PC-9 (cell line): ENCODE data around the gene SLC52A3. TPM values are rescaled to one million over a fixed set of nuclear protein-coding genes. Genes with fewer than 3 reads are reported as not detected.

Source experiments
- BruUV-seq: library from RNA; stranded (reverse); fragments of 400-500 nt; replicated peaks from 2 replicates; lab custom pipeline; 2021; lab: Mats Ljungman, UMichigan
- CTCF ChIA-PET: fragments of 300-600 bp; sonication (Branson Sonifier 250); formaldehyde crosslinking; loops from one replicate; lab custom pipeline; 2022; ENCODE audit warnings: antibody characterized with exemption; lab: Charles Lee
- POLR2A ChIA-PET: fragments of 300-600 bp; sonication (Branson Sonifier 250); formaldehyde crosslinking; loops from one replicate; lab custom pipeline; 2022; ENCODE audit warnings: antibody characterized with exemption; ENCODE audit not compliant: unreplicated experiment; lab: Charles Lee
- DNase-seq, 2 experiments: peaks; one replicate each; pipeline versions ENCODE4 v3.0.0 to v3.0.0-alpha.2; 2015 to 2022; ENCODE audit warnings: mixed read lengths in 1 of 2
- H2AFZ ChIP-seq: fragments of 200-600 bp; sonication (generic); 2 replicates; pipeline ENCODE4 v1.8.1; 2017; ENCODE audit warnings: antibody characterized with exemption
- H3F3A ChIP-seq: fragments of 200-600 bp; sonication (generic); 2 replicates; pipeline ENCODE4 v1.8.1; 2017; ENCODE audit warnings: antibody characterized with exemption, mild to moderate bottlenecking, low read depth; ENCODE audit not compliant: insufficient read depth
- H3K27ac ChIP-seq: fragments of 200-600 bp; sonication (generic); 2 replicates; pipeline ENCODE4 v1.6.1; 2016; ENCODE audit warnings: mixed run types
- H3K27me3 ChIP-seq: fragments of 200-600 bp; sonication (generic); 2 replicates; pipeline ENCODE4 v1.6.1; 2016; ENCODE audit warnings: low read depth, mixed run types; ENCODE audit not compliant: insufficient read depth
- H3K36me3 ChIP-seq: fragments of 200-600 bp; sonication (generic); 2 replicates; pipeline ENCODE4 v1.6.1; 2016; ENCODE audit warnings: low read depth, mixed run types
- H3K4me1 ChIP-seq: fragments of 200-600 bp; sonication (generic); replicated peaks from 2 replicates; pipeline ENCODE4 v1.6.1; 2016; ENCODE audit warnings: mixed run types; ENCODE audit not compliant: insufficient read depth
- H3K4me2 ChIP-seq: fragments of 200-600 bp; sonication (generic); 2 replicates; pipeline ENCODE4 v1.6.1; 2017; ENCODE audit warnings: mixed run types
- H3K4me3 ChIP-seq: fragments of 200-600 bp; sonication (generic); 2 replicates; pipeline ENCODE4 v1.6.1; 2016; ENCODE audit warnings: mixed run types
- H3K79me2 ChIP-seq: fragments of 200-600 bp; sonication (generic); 2 replicates; pipeline ENCODE4 v1.6.1; 2017; ENCODE audit warnings: low read depth, mixed run types
- H3K9me2 ChIP-seq: fragments of 200-600 bp; sonication (generic); 2 replicates; pipeline ENCODE4 v1.8.1; 2017; ENCODE audit warnings: mild to moderate bottlenecking; ENCODE audit not compliant: insufficient read depth
- H3K9me3 ChIP-seq: fragments of 200-600 bp; sonication (generic); 2 replicates; pipeline ENCODE4 v1.8.1; 2016; ENCODE audit warnings: low read depth; ENCODE audit not compliant: insufficient read depth
- H4K20me1 ChIP-seq: fragments of 200-600 bp; sonication (generic); 2 replicates; pipeline ENCODE4 v1.8.1; 2017; ENCODE audit not compliant: insufficient read depth
- CTCF ChIP-seq: fragments of 200-600 bp; sonication (generic); conservative IDR thresholded peaks from 2 replicates; pipeline ENCODE4 v1.6.1; 2017; ENCODE audit warnings: mixed run types, antibody characterized with exemption, mild to moderate bottlenecking, moderate library complexity
- EZH2 ChIP-seq: fragments of 200-600 bp; sonication (generic); IDR thresholded peaks from 2 replicates; pipeline ENCODE4 v1.8.0; 2017; ENCODE audit warnings: antibody characterized with exemption, low read depth
- intact Hi-C: fragments of 100-400 bp; cut with micrococcal nuclease; formaldehyde crosslinking; loops from one replicate; pipeline ENCODE4 v1.10.0; 2022; ENCODE audit not compliant: unreplicated experiment
- total RNA-seq: library from RNA; stranded (reverse); gene quantifications from 2 replicates; pipeline ENCODE4 v1.2.3, GENCODE V29; 2021

Gene SLC52A3
- total RNA-seq, 1 experiment from 2014 or later, result 6.9 TPM

DNA sequence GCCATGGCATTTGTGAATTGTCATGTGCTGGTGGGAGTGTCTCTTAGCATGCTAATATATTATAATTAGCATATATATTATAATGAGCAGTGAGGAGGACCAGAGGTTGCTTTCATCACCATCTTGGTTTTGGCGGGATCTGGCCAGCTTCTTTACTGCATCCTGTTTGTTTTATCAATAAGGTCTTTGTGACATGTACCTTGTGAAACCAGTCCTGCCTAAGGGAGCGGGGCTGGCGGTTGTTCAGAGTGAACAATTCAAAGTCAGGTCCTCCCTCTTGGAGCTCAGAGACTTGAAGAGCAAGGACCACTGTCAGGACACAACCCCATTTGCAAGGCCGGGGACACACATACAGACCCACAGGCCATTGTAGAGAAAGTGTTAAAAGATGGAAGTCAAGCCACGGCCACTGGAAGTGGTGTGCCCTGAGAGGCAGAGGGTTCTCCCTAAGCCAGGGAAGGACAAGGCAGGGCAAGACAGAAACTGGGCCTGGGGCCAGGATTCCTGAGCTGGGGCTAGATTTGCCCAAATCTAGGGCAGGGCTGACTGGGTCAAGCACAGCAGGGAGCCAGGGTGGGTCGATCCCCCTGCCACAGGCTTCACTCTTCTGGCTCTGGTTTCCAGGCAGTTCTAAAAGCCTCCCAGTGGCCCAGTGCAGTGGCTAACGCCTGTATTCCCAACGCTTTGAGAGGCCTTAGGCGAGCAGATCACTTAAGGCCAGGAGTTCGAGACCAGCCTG, 14.2 kb downstream of the SLC52A3 start:
- CTCF ChIA-PET, result no interaction called here
- DNase-seq, result no peak
- POLR2A ChIA-PET, result no interaction called here
- H3K9me2 ChIP-seq, result no peaks in the 10 kb centered on the region
- no peaks in the 10 kb centered on the region for H4K20me1 ChIP-seq
- no peak overlapping the region for H3K4me2 ChIP-seq
- H3K4me3 ChIP-seq, result no peak overlapping the region
- H2AFZ ChIP-seq, result no peak overlapping the region
- no peak for TF ChIP-seq EZH2
- TF ChIP-seq CTCF, result no peak
- BruUV-seq, result no TSS peak
- H3K36me3 ChIP-seq, result no peaks in the 10 kb centered on the region
- H3K4me1 ChIP-seq, result no peaks in the 10 kb centered on the region
- H3K79me2 ChIP-seq, result no peaks in the 10 kb centered on the region
- intact Hi-C loops, result no loop called here
- H3K27me3 ChIP-seq, result no peaks in the 10 kb centered on the region
- H3F3A ChIP-seq, result no peaks in the 10 kb centered on the region
- H3K9me3 ChIP-seq, result no peaks in the 10 kb centered on the region
- H3K27ac ChIP-seq, result no peak overlapping the region

DNA sequence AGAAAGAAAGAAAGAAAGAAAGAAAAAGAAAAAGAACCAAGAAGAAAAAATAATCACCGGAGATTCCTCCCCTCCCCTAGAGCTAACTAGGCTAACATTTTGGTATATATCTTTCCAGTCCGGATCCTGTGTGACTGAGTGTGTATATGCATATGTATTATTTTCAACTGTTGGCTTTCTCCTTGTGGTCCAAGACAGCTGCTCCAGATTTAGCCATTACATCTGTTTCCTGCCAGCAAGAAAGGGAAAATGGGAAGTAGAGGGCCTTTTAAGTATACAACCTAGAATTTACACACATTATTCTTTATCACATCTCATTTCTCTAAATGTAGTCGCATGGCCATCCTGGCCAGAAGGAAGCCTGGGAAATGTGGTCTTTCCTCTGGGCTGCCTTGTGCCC, 15.2 kb downstream of the SLC52A3 start:
- H3F3A ChIP-seq, result no peaks in the 10 kb centered on the region
- no peaks in the 10 kb centered on the region for H3K4me1 ChIP-seq
- POLR2A ChIA-PET, result no interaction called here
- TF ChIP-seq EZH2 (no peak), CTCF (no peak)
- H2AFZ ChIP-seq, result no peak overlapping the region
- no peaks in the 10 kb centered on the region for H3K27me3 ChIP-seq
- H4K20me1 ChIP-seq, result no peaks in the 10 kb centered on the region
- no peaks in the 10 kb centered on the region for H3K36me3 ChIP-seq
- intact Hi-C loops, result no loop called here
- no peak for DNase-seq
- no peaks in the 10 kb centered on the region for H3K9me2 ChIP-seq
- no peaks in the 10 kb centered on the region for H3K79me2 ChIP-seq
- no peak overlapping the region for H3K4me2 ChIP-seq
- CTCF ChIA-PET, result no interaction called here
- no peak overlapping the region for H3K27ac ChIP-seq
- no TSS peak for BruUV-seq
- H3K9me3 ChIP-seq, result no peaks in the 10 kb centered on the region
- H3K4me3 ChIP-seq, result no peak overlapping the region

GRCh38 chr20:752291-752690, 16.0 kb downstream of the SLC52A3 start:
- H3K9me3 ChIP-seq, result no peaks in the 10 kb centered on the region
- H3K4me1 ChIP-seq, result no peaks in the 10 kb centered on the region
- no peak overlapping the region for H3K27ac ChIP-seq
- CTCF ChIA-PET, result no interaction called here
- H3K27me3 ChIP-seq, result no peaks in the 10 kb centered on the region
- no peak overlapping the region for H2AFZ ChIP-seq
- H3F3A ChIP-seq, result no peaks in the 10 kb centered on the region
- no peak for DNase-seq
- no peaks in the 10 kb centered on the region for H3K79me2 ChIP-seq
- POLR2A ChIA-PET, result no interaction called here
- H3K9me2 ChIP-seq, result no peaks in the 10 kb centered on the region
- no peaks in the 10 kb centered on the region for H3K36me3 ChIP-seq
- H3K4me2 ChIP-seq, result no peak overlapping the region
- no TSS peak for BruUV-seq
- no peak for TF ChIP-seq CTCF
- no peak for TF ChIP-seq EZH2
- H4K20me1 ChIP-seq, result no peaks in the 10 kb centered on the region
- intact Hi-C loops, result no loop called here
- H3K4me3 ChIP-seq, result no peak overlapping the region
